Mononuclear cell (primary cell): Measurements from ENCODE around the gene BUD13. TPM values are rescaled to one million over a fixed set of nuclear protein-coding genes. Genes with fewer than 3 reads are reported as not detected.

Source experiments
- H3K27me3 ChIP-seq: 2 replicates; pipeline ENCODE4 v1.6.0; 2011; ENCODE audit warnings: low read length, control low read depth; ENCODE audit not compliant: insufficient read depth
- H3K4me1 ChIP-seq: 2 replicates; pipeline ENCODE4 v1.5.1; 2011; ENCODE audit warnings: mild to moderate bottlenecking, low read length, control low read depth; ENCODE audit not compliant: insufficient read depth
- H3K4me3 ChIP-seq: 2 replicates; pipeline ENCODE4 v1.5.1; 2011; ENCODE audit warnings: mild to moderate bottlenecking, low read length, moderate library complexity
- H3K9me3 ChIP-seq: 2 replicates; pipeline ENCODE4 v1.5.1; 2011; ENCODE audit warnings: low read depth, mild to moderate bottlenecking, control low read depth, low read length
- total RNA-seq: library from RNA; depleted of rRNA; stranded (reverse); fragments of >200 nt; gene quantifications from one replicate; pipeline ENCODE4 v1.2.3, GENCODE V29; 2012

BUD13 gene
- total RNA-seq, 1 donor, result 5.5 TPM

DNA sequence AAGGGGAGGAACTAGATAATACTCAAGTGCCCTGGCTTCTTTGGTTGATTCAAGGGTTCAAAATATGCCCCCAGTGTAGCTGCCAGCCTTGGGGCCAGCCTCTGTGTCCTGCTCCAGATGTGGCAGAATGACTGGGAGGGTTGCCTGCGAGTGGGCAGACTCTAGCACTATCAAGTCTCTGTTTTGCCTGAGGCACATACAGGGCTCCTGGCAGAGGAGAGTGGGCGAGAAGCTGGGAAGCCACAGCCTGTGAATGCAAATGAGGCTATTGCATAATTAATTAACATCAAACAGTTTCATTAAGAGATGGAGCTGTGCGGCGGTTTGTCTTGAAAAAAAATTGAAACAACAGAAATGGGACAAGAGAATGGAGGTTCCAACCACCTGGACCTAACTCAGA is 50.8 kb downstream of the BUD13 start:
- no peaks in the 10 kb centered on the region for H3K4me1 ChIP-seq
- H3K27me3 ChIP-seq, result no peaks in the 10 kb centered on the region
- H3K9me3 ChIP-seq, result no peaks in the 10 kb centered on the region
- H3K4me3 ChIP-seq, result no peak overlapping the region

DNA sequence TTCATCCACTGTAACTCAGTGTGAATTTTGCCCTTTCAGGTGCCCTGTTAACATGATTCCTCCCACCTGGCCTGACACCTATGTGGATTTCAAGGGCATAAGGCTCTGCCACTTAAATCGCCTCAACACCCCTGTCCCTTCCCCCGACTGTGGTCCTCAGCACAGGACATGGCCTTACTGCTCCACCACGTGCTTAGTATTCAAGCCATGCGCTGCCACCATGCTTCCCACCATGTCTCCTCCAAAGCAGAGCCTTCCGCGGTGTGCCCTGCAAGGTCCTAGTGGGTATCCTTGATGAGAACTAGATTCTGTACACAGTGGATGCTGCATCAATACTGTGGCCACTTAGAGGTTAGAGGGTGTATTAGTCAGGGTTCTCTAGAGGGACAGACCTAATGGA is 51.9 kb downstream of the BUD13 start:
- no peak overlapping the region for H3K4me3 ChIP-seq
- no peaks in the 10 kb centered on the region for H3K9me3 ChIP-seq
- H3K4me1 ChIP-seq, result no peaks in the 10 kb centered on the region
- H3K27me3 ChIP-seq, result no peaks in the 10 kb centered on the region

DNA sequence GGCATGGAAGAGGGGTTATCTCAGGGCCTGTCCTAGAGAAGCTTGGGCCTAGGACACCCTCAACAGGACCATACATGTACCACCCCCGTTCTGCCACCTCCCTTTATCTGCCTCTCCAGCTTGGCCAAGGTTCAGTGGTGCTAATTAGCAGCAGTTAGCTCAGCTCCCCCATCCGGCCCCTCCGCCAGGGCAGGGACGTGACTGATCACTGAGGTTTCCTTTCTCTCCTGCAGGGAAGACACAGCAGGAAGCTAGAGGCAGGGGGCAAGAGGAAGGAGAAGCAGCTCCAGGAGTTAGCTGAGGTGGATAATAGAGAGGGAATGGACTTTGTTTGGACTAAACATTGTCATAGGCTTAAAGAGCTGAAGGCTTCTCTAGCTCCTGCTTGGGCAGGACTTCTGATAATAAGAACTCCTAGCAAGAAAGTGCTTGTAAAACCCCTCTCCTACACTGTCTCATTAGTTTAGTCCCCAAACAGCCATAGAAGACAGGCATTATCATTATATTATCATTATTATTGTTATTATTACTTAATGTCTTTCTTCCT is 53.8 kb downstream of the BUD13 start:
- no peaks in the 10 kb centered on the region for H3K4me1 ChIP-seq
- H3K4me3 ChIP-seq, result no peak overlapping the region
- no peaks in the 10 kb centered on the region for H3K27me3 ChIP-seq
- no peaks in the 10 kb centered on the region for H3K9me3 ChIP-seq

DNA sequence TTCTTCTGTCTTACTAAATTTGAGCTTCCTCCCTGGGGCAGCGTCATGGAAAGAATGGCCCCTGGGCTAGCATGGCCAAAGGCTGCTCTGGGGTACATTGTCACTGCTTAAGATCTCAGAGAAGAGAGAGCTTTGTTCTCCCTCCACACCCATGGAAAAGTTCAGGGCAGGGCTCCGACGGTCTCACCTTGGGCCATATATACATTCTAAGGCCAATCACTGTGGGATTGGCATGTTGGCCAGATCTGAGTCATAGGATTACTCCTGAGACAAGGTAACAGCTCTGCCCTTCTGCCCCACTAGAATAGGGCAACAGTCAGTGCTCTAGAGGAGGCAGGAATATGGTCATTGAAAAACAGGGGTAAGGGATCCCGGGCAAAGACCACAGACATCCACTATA is 56.2 kb downstream of the BUD13 start:
- Histone ChIP-seq H3K27me3 (no peaks in the 10 kb centered on the region), H3K4me1 (no peaks in the 10 kb centered on the region), H3K4me3 (no peak overlapping the region), H3K9me3 (no peaks in the 10 kb centered on the region)

DNA sequence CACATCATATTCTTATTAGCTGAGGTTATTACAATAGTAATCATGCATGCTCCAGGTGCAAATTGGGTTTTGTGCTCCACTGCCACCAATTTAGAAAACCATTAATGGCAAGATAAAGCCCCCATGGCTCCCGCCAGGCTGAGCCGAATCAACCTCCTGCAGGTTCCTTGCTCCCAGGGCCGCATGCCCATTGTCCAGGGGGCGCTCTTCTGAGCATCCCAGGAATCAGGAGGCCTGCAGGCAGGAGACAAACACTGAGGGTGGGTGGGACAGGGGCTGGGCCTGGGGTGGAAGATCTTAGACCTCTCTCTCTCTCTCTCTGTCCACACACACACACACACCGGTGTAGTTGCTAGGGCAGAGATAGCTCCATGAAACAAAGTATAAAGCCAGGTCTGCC is 57.4 kb downstream of the BUD13 start:
- no peaks in the 10 kb centered on the region for H3K4me1 ChIP-seq
- no peaks in the 10 kb centered on the region for H3K27me3 ChIP-seq
- H3K9me3 ChIP-seq, result no peaks in the 10 kb centered on the region
- no peak overlapping the region for H3K4me3 ChIP-seq

DNA sequence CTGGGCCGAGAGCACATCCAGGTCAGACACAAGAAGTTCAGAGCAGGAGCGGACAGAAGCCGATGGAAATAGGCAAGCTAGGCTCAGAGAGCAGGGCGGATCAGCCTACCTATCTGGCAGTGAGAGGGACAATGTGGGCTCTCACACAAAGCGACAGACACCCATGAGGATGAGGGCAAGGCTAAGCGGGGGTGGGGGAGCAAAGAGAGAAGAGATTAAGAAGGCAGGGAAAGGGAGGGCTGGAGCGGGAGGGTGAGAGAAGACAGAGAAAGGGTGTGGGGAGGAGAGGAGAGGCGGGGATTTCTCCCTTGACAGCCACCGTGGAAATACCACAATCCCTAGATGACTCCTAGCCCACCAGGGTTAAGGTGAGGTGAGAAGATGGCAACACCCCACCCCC is 57.9 kb downstream of the BUD13 start:
- Histone ChIP-seq H3K27me3 (no peaks in the 10 kb centered on the region), H3K4me3 (no peak overlapping the region), H3K9me3 (no peaks in the 10 kb centered on the region), H3K4me1 (no peaks in the 10 kb centered on the region)

DNA sequence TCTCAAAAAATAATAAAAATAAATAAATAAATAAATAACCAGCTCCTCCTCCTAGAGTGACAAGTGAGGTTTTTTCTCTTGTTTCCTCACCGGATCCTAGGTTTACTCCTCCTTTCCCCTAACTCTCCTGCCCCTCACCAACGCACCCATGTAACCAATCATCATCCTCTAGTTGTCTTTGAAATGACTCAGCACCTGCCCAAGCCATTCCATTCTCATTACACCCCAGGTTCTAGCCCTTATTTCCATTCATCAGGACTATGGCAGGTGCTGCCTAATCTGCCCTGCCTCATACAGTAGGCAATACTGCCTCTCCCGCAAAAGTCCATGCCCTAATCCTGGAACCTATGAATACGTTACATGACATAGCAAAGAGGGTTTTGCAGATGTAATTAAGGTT is 60.4 kb downstream of the BUD13 start:
- H3K9me3 ChIP-seq, result no peaks in the 10 kb centered on the region
- H3K27me3 ChIP-seq, result no peaks in the 10 kb centered on the region
- no peak overlapping the region for H3K4me3 ChIP-seq
- H3K4me1 ChIP-seq, result no peaks in the 10 kb centered on the region

DNA sequence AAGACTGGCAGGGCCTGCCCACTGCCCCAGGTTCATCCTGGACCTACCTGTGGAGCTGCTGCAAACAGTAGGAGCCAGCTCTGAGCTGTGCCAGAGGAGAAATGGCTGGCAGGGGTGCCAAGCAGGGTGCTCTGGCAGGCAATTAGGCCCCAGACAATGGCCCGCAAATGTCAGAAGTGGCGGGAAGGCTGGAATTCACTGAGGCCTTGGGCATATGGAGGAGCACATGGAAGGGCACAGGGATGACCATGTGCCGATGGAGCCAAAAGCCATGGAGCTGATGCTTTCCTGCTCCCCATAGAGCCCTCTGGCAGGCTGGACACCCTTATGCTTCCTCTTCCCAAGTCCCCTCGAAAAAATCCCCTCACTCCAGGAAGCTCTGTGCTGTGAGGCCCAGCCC is 62.0 kb downstream of the BUD13 start:
- Histone ChIP-seq H3K4me1 (no peaks in the 10 kb centered on the region), H3K27me3 (no peaks in the 10 kb centered on the region), H3K4me3 (no peak overlapping the region), H3K9me3 (no peaks in the 10 kb centered on the region)

DNA sequence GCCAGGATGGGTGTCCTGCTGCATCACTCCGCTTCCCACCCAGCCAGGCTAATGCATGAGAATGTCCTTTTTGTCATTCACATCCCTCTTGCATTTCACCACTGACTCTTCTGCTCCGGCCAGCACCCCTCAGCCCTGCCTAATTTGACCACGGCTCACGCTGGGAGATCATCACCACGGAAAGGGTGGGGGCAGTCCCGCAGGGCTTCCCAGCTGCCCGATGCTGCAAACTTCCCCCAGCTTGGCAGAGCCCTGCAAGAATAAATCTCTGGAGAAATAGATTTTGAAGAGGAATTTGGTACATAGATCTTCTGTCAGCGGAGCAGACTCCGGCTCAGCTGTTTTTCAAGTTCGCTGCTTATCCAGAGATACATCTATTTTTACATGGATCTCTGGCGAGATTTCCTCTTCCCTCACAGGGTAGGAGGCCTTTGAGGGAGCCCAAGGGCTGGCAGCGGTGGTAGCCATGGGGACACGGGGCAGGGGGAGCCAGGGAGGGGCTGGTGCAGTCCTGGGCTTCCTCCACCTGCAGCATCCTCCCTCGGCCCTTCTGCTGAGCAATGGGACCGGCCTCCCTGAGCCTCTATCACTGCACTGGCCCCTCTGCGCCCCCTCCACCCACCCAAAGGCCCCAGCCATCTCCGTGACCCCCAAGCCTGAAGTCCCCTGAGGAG is 62.6 kb downstream of the BUD13 start:
- Histone ChIP-seq H3K4me3 (no peak overlapping the region), H3K27me3 (no peaks in the 10 kb centered on the region)

DNA sequence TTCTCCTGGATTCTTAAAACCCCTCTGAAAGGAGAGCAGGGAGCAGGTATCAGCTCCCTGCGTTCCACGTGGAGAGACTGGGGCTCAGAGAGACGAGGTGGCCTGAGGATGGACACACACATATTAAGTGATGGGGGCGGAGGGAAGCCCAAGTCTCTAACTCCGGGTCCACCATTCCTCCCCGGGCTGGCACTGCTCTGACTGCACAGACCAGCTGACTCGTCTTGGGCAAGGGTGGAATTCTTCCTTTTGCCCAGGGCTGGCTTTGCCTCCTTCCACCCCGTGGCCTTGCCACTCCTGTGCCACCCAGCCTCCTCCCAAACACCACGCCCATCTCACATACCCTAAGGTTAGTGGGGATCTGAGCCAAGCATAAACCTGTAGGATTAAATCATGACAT is 65.0 kb downstream of the BUD13 start:
- H3K27me3 ChIP-seq, result no peaks in the 10 kb centered on the region
- no peaks in the 10 kb centered on the region for H3K4me1 ChIP-seq
- no peak overlapping the region for H3K4me3 ChIP-seq
- H3K9me3 ChIP-seq, result no peaks in the 10 kb centered on the region

More for the DNA sequence above, 62.6 kb downstream of the BUD13 start:
- Histone ChIP-seq H3K9me3 (no peaks in the 10 kb centered on the region), H3K4me1 (no peaks in the 10 kb centered on the region)

DNA sequence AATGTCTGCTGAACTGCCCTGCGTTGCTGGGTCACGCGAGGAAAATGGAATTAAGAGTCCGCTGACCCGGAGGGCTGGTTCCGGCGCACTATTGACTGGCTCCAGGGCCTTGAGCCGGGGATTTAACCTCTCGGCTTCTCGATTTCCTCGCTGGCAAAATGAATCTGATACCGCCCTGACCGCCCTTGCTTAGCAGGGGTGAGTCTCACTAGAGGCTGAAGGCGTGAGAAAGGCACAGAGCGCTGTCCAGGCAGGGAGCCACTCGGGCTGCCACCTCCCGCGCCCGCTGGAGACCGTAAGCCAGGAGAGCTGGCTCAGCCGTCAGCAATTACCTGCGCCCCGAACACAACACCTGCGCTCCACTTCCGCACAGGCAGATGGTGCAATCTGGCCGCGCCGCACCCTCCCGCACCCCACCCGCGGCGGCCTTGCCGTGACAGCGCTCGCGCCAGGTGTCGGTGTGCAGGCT is 65.6 kb downstream of the BUD13 start:
- Histone ChIP-seq H3K4me1 (no peaks in the 10 kb centered on the region), H3K9me3 (no peaks in the 10 kb centered on the region), H3K27me3 (no peaks in the 10 kb centered on the region), H3K4me3 (no peak overlapping the region)

DNA sequence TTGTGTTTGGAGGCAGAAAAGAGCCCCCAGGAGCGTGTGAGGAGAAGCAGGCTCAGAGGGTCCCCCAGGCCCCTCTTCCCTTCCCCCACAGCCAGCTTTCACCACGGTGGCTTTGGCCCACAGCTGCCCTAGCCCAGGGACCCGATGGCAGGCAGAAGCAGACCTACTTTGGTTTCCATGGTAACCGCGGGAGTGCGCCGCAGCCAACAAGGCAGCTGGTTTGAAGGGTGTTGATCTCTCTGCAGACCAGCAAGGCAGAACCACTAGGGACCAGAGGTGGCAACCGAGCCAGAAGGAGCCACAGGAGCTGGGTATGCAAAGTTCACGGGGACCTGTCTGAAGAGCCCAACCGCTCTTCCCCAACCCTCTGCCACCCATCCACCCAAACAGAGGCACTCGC is 69.4 kb downstream of the BUD13 start:
- Histone ChIP-seq H3K4me3 (no peak overlapping the region), H3K27me3 (no peaks in the 10 kb centered on the region), H3K4me1 (no peaks in the 10 kb centered on the region), H3K9me3 (no peaks in the 10 kb centered on the region)

DNA sequence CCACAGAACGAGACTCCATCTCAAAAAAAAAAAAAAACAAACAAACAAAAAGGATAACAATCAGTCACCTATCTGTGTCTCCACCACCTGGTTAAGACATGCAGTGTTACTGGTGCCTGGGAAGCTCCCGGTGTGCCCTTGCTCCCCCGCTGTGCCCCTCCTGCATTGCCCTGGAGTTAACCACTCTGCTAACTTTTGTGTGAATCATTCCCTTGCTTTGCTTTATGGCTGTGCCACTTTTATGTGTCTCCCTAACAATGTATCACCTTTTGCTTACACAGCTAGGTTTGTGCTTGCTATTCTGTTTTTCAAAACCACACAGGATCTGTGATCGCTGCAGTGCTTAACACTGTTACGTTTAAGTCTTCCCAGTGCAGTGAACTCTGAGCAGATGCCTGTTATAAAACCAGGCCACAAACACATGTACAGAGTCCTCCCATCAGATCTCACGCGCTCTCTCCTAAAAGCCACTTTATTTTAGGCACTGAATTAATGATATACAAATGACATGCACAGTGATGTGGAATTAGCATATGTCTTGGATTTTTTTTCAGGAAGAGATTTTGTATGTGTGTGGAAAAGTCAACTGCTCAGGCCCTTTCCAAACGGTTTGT is 69.9 kb downstream of the BUD13 start:
- Histone ChIP-seq H3K27me3 (no peaks in the 10 kb centered on the region), H3K4me1 (no peaks in the 10 kb centered on the region), H3K9me3 (no peaks in the 10 kb centered on the region), H3K4me3 (no peak overlapping the region)

DNA sequence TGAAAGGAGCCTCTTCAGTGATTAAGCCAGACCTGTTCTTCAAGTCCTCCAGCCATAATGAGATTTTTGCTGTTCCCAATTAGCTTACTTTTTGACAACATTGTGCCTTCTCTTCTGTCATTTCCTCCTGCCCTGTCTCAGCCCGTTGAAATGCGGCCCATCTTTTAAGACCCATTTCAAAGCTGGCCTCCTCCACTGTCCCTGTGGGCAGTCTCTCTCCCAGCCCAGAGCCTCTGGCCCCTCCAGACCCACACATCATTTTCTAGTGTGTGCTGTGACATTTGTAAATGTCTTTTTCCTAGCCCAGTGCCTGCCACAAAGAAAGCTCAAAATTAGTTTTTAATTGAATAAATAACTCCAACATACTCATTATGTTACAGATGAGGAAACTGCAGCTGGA is 70.9 kb downstream of the BUD13 start:
- Histone ChIP-seq H3K4me1 (no peaks in the 10 kb centered on the region), H3K9me3 (no peaks in the 10 kb centered on the region), H3K27me3 (no peaks in the 10 kb centered on the region)

DNA sequence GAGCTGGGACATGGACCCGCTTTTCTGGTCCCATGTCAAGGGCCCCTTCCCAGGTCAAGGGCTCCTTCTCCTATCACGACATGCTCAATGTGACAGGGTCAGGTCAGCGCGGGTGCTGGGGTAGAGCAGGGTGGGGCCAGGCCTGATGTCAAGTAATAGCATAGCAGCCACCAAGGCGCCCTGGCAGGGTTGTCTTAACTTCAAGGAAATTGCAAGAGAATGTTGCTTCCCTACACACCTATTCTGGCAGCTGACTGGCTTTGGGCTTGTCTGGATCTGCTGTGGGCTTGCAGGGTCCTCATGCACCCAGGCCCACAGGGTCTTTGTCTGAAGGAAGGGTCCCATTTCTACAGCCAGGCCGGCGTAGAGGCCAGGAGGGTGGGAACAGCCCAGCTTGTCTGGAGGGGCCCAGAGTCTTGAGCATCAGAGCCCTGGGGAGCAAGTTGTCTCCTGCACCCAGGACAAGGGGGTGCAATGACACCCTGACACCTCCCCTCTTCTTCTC is 71.4 kb downstream of the BUD13 start:
- Histone ChIP-seq H3K9me3 (no peaks in the 10 kb centered on the region), H3K4me3 (no peak overlapping the region), H3K27me3 (no peaks in the 10 kb centered on the region), H3K4me1 (no peaks in the 10 kb centered on the region)

More for the DNA sequence above, 70.9 kb downstream of the BUD13 start:
- no peak overlapping the region for H3K4me3 ChIP-seq
